SK-N-SH (cell line): Measurements from ENCODE around the gene ABLIM2. TPM values are rescaled to one million over a fixed set of nuclear protein-coding genes. Genes with fewer than 3 reads are reported as not detected.

Experiments used
- CTCF ChIA-PET: fragments of 300-600, 350-600 bp; formaldehyde crosslinking; extraction: SDS; loops from one replicate; lab custom pipeline; 2021; lab: Yijun Ruan, JAX
- POLR2A ChIA-PET: fragments of 350-600 bp; sonication (Branson Sonifier 250); formaldehyde crosslinking; extraction: SDS; loops from one replicate; lab custom pipeline; 2020; ENCODE audit warnings: antibody characterized with exemption, inconsistent platforms; lab: Yijun Ruan, JAX
- DNase-seq: peaks from one replicate; pipeline ENCODE4 v3.0.0; 2012
- H2AFZ ChIP-seq: fragments of 200-600 bp; sonication (generic); 2 replicates; pipeline ENCODE4 v1.8.1; 2016; ENCODE audit warnings: antibody characterized with exemption, mild to moderate bottlenecking, low read depth
- H3F3A ChIP-seq: fragments of 200-600 bp; sonication (generic); replicated peaks from 2 replicates; pipeline ENCODE3; 2016; ENCODE audit warnings: antibody characterized with exemption, mild to moderate bottlenecking; ENCODE audit not compliant: insufficient read depth
- H3K27ac ChIP-seq, 2 experiments: fragments of 200-500 bp in 1 of 2; fragments of 200-600 bp in 1 of 2; sonication (Bioruptor generic) in 1 of 2; sonication (generic), shearing (Covaris generic) in 1 of 2; 2 replicates each; pipeline versions ENCODE4 v1.5.1 to v1.6.1; 2014 to 2016; ENCODE audit warnings: low read depth in 2 of 2, inconsistent platforms in 1 of 2, low read length in 1 of 2, mild to moderate bottlenecking in 1 of 2, mixed read lengths in 1 of 2
- H3K27me3 ChIP-seq: fragments of 200-600 bp; sonication (generic), shearing (Covaris generic); 2 replicates; pipeline ENCODE4 v1.6.1; 2016; ENCODE audit warnings: mixed run types; ENCODE audit not compliant: insufficient read depth
- H3K36me3 ChIP-seq, 2 experiments: fragments of 200-500 bp in 1 of 2; fragments of 200-600 bp in 1 of 2; sonication (Bioruptor generic) in 1 of 2; sonication (generic) in 1 of 2; replicated peaks in 1 of 2; 2 replicates each; pipeline versions ENCODE3 to v1.5.1; 2014 to 2016; ENCODE audit warnings: low read length in 1 of 2, mild to moderate bottlenecking in 1 of 2; ENCODE audit not compliant: insufficient read depth in 2 of 2, control insufficient read depth in 1 of 2
- H3K4me1 ChIP-seq, 2 experiments: fragments of 200-500 bp in 1 of 2; fragments of 200-600 bp in 1 of 2; sonication (Bioruptor generic) in 1 of 2; sonication (generic), shearing (Covaris generic) in 1 of 2; 2 replicates each; pipeline versions ENCODE4 v1.5.1 to v1.6.1; 2014 to 2016; ENCODE audit warnings: low read depth in 1 of 2, low read length in 1 of 2, mixed run types in 1 of 2; ENCODE audit not compliant: insufficient read depth in 2 of 2, control insufficient read depth in 1 of 2
- H3K4me2 ChIP-seq: fragments of 200-600 bp; sonication (generic), shearing (Covaris generic); 2 replicates; pipeline ENCODE4 v1.6.1; 2017; ENCODE audit warnings: mixed run types
- H3K4me3 ChIP-seq, 2 experiments: fragments of 200-500 bp in 1 of 2; fragments of 200-600 bp in 1 of 2; sonication (Bioruptor generic) in 1 of 2; sonication (generic), shearing (Covaris generic) in 1 of 2; 2 replicates each; pipeline versions ENCODE4 v1.5.1 to v1.8.1; 2014 to 2016; ENCODE audit warnings: low read depth in 2 of 2, inconsistent platforms in 1 of 2, low read length in 1 of 2, mild to moderate bottlenecking in 1 of 2, mixed read lengths in 1 of 2, moderate library complexity in 1 of 2
- H3K79me2 ChIP-seq: fragments of 200-600 bp; sonication (generic); 2 replicates; pipeline ENCODE4 v1.8.1; 2017; ENCODE audit warnings: mild to moderate bottlenecking; ENCODE audit not compliant: insufficient read depth
- H3K9ac ChIP-seq: fragments of 200-600 bp; sonication (generic); 2 replicates; pipeline ENCODE4 v1.6.1; 2017; ENCODE audit warnings: mixed run types
- H3K9me2 ChIP-seq: fragments of 200-600 bp; sonication (generic); 2 replicates; pipeline ENCODE4 v1.6.1; 2017; ENCODE audit warnings: mixed run types
- H3K9me3 ChIP-seq: fragments of 200-600 bp; sonication (generic); 2 replicates; pipeline ENCODE4 v1.6.1; 2017; ENCODE audit warnings: mixed run types, mild to moderate bottlenecking, moderate library complexity
- H4K20me1 ChIP-seq: fragments of 200-600 bp; sonication (generic); 2 replicates; pipeline ENCODE4 v1.6.1; 2017; ENCODE audit warnings: mild to moderate bottlenecking, mixed run types; ENCODE audit not compliant: insufficient read depth
- CTCF ChIP-seq: fragments of 200-600 bp; sonication (generic); IDR thresholded peaks from 2 replicates; pipeline ENCODE4 v1.6.1; 2017; ENCODE audit warnings: antibody characterized with exemption, mild to moderate bottlenecking, moderate library complexity
- FOSL2 ChIP-seq: IDR thresholded peaks from 2 replicates; pipeline ENCODE4 v1.4.0; 2012; ENCODE audit warnings: low read depth, mild to moderate bottlenecking, moderate library complexity, borderline replicate concordance
- GABPA ChIP-seq: IDR thresholded peaks from 2 replicates; pipeline ENCODE4 v1.4.0; 2012; ENCODE audit warnings: low read depth, mild to moderate bottlenecking
- NFIC ChIP-seq: IDR thresholded peaks from 2 replicates; pipeline ENCODE4 v1.4.0; 2012; ENCODE audit warnings: borderline replicate concordance
- POLR2AphosphoS5 ChIP-seq: IDR thresholded peaks from 2 replicates; pipeline ENCODE4 v1.6.1; 2012; ENCODE audit warnings: low read depth, low read length
- RCOR1 ChIP-seq: fragments of 150-350 bp; IDR thresholded peaks from 2 replicates; pipeline ENCODE4 v1.6.1; 2017; ENCODE audit warnings: antibody characterized with exemption, low read length
- TAF1 ChIP-seq: IDR thresholded peaks from 2 replicates; pipeline ENCODE4 v1.6.1; 2012; ENCODE audit warnings: low read depth, mild to moderate bottlenecking, low read length, moderate library complexity, borderline replicate concordance
- USF2 ChIP-seq: fragments of 150-350 bp; IDR thresholded peaks from 2 replicates; pipeline ENCODE4 v1.6.1; 2017; ENCODE audit warnings: antibody characterized with exemption, low read length, low read depth, borderline replicate concordance
- ZBTB33 ChIP-seq: IDR thresholded peaks from 2 replicates; pipeline ENCODE4 v1.4.0; 2012; ENCODE audit warnings: low read depth, borderline replicate concordance
- WGBS: methylation state at CpG from one replicate; pipeline ENCODE4 v1.1.6; 2017; ENCODE audit warnings: low lambda C conversion rate; 5-methylcytosine and 5-hydroxymethylcytosine counted together
- polyA plus RNA-seq, 3 experiments: library from polyadenylated mRNA; depleted of rRNA; stranded (reverse); fragments of >200 nt; gene quantifications; 2 replicates each; pipeline ENCODE4 v1.2.3, GENCODE V29; 2012

The ABLIM2 gene
- polyA plus RNA-seq, 1 of the 3 experiments (the other 2 are of a cell fraction): 0.53 TPM

- Histone ChIP-seq H3K36me3 (no peaks in the 10 kb centered on the region), H4K20me1 (no peaks in the 10 kb centered on the region), H3K27ac (no peak overlapping the region), H3K4me1 (no peaks in the 10 kb centered on the region), H3K9ac (no peak overlapping the region), H3K79me2 (no peaks in the 10 kb centered on the region), H3K27me3 (peaks cover 18% of the 10 kb centered on the region; the same call in 1 of the 2 replicates), H3K4me2 (no peak overlapping the region), H3K4me3 (no peak overlapping the region), H3K9me2 (no peaks in the 10 kb centered on the region), H3K9me3 (no peaks in the 10 kb centered on the region), H2AFZ (no peak overlapping the region), H3F3A (peaks cover 3% of the 10 kb centered on the region)
- ChIA-PET CTCF (interaction anchor here (0.6 to 2.7 kb wide), 4 partner anchors 10 to 222 kb away, joined by 3 to 7 read pairs (median 4); no protein-coding TSS in a partner anchor), POLR2A (no interaction called here)
- 65% methylated on average over 4 of the region's 8 CpGs for WGBS
- no peak for TF ChIP-seq ZBTB33
- no peak for TF ChIP-seq FOSL2
- no peak for TF ChIP-seq GABPA
- no peak for TF ChIP-seq RCOR1
- TF ChIP-seq USF2: no peak
- TF ChIP-seq NFIC: no peak
- no peak for TF ChIP-seq CTCF
- TF ChIP-seq POLR2AphosphoS5: no peak
- DNase-seq: no peak
Observed at GRCh38 chr4:7999695-8000094, 158.9 kb downstream of the ABLIM2 start.

GRCh38 chr4:7999279-7999678 lies 159.3 kb downstream of the ABLIM2 start:
- Histone ChIP-seq H3K36me3 (no peaks in the 10 kb centered on the region), H3K4me1 (no peaks in the 10 kb centered on the region), H3K79me2 (no peaks in the 10 kb centered on the region), H3K27me3 (peaks cover 18% of the 10 kb centered on the region; the same call in 1 of the 2 replicates), H3F3A (peaks cover 3% of the 10 kb centered on the region), H4K20me1 (no peaks in the 10 kb centered on the region), H3K9me3 (no peaks in the 10 kb centered on the region), H3K9me2 (no peaks in the 10 kb centered on the region), H3K9ac (no peak overlapping the region), H3K4me2 (no peak overlapping the region), H2AFZ (no peak overlapping the region), H3K27ac (no peak overlapping the region), H3K4me3 (no peak overlapping the region)
- ChIA-PET POLR2A (no interaction called here), CTCF (interaction anchor here (0.9 kb wide), 1 partner anchor 11 kb away, joined by 4 read pairs; no protein-coding TSS in a partner anchor)
- no peak for TF ChIP-seq TAF1
- 87% methylated on average over 7 of the region's 7 CpGs for WGBS
- no peak for DNase-seq
